GM23248 (cell line): ENCODE results near the gene FABP7.

Source experiments
- EZH2 ChIP-seq: fragments of 200-600 bp; sonication (generic); IDR thresholded peaks from 2 replicates; pipeline ENCODE4 v1.6.1; 2018; ENCODE audit warnings: antibody characterized with exemption, mild to moderate bottlenecking; ENCODE audit not compliant: insufficient read depth, poor library complexity, severe bottlenecking
- EZH2phosphoT487 ChIP-seq: fragments of 200-600 bp; sonication (generic); IDR thresholded peaks from 2 replicates; pipeline ENCODE4 v1.6.1; 2018; ENCODE audit warnings: antibody characterized with exemption, moderate library complexity, mild to moderate bottlenecking, low read depth; ENCODE audit not compliant: insufficient read depth

DNA sequence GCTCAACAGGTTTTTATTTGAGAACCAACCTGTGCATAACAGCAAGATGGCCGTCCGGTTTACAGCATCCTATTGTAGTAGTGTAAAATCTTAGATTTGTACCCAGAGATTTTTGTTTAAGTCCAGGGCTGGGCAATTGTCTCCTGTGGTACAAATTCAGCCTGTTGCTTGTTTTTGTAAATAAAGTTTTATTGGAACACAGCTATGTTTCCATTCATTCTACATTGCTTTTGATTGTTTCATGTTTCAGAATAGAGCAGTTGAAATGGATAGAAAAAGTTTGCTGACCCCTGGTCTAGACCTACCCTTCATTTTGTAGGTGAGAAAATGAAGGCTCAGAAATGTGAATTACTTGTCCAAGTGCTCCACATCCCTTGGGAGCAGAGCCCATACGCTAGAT lies 18.0 kb downstream of the FABP7 start:
- TF ChIP-seq EZH2phosphoT487 (no peak), EZH2 (no peak)
